Skeletal muscle satellite cell (primary cell): ENCODE results near the gene CUL4B. TPM values are rescaled to one million over a fixed set of nuclear protein-coding genes. Genes with fewer than 3 reads are reported as not detected.

Experiments
- small RNA-seq: library from RNA; depleted of rRNA; stranded (forward); fragments of <200 nt; gene quantifications from one replicate; pipeline ENCODE3, GENCODE V24; 2012

Gene CUL4B

Small RNA genes within 50 kb of the gene (small RNA-seq; reads per million reads assigned to genes)
- gene RNU7-37P, result not detected
